ENCODE results near the gene ATRN.

ATRN gene

DNA sequence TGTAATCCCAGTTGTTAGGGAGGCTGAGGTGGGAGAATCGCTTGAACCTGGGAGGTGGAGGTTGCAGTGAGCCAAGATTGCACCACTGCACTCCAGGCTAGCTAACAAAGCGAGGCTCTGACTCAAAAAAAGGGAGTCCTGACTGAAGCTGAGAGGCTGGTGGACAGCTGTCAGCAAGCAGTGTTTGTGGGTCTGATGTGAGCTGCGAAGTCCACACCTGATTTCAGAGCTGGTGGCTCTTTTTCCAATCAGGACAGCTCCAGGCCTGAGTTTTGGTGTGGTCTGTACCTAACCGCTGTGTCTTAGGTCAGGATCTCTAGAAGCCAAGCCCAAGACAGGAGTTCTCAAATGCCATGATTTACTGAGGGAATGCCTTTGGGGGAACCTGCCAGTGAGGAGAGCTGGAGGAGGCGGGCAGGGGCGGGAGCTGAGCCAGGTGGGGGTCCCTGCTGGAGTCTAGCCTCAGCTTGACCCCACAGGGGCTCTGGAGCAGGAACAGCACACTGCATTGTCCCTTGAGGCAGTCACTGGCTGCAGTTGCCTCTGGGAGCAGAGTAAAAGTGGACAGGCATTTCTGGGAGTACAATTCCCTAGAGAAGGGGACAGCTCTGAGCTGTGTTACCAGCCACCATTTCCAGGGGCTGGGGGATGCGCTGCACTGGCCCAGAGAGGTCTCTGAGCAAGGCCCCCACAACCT is 187.3 kb downstream of the ATRN start:
- DNase-seq (ENCODE audit: low read depth): no peak

DNA sequence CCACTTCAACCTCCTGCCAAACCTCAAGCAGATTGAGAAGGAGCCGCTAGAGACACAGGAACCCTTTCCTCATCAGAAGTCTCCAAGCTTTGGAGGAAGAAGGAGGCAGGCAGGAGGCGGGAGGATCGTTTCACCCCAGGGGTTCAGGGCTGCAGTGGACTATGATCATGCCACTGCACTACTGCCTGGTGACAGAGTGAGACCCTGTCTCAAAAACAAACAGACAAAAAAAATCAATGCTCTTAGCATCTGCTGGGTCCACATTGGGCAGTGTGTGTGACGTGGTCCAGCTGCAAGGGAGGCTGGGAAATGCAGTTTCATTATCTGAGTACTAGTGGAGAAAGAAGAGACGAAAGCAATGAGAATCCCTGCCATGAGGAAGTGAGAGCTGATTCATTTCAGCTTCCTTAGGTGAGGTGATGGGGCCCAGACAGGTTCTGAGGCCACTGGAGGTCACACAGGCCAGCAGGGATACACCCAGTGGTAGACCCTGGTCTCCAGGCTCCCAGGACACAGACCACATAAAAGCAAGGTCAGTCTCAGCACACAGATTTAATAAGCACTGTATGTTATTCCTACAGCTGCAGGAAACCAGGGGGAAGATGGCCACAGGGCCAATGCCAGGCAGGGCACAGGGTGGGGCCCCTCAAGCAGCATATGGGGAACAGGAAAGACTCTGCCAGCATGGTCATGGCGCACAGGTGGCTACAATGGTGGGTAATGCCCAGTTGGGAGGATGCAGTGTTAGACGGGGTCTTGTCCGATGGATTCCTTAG is 188.1 kb downstream of the ATRN start:
- DNase-seq (ENCODE audit: low read depth): no peak

DNA sequence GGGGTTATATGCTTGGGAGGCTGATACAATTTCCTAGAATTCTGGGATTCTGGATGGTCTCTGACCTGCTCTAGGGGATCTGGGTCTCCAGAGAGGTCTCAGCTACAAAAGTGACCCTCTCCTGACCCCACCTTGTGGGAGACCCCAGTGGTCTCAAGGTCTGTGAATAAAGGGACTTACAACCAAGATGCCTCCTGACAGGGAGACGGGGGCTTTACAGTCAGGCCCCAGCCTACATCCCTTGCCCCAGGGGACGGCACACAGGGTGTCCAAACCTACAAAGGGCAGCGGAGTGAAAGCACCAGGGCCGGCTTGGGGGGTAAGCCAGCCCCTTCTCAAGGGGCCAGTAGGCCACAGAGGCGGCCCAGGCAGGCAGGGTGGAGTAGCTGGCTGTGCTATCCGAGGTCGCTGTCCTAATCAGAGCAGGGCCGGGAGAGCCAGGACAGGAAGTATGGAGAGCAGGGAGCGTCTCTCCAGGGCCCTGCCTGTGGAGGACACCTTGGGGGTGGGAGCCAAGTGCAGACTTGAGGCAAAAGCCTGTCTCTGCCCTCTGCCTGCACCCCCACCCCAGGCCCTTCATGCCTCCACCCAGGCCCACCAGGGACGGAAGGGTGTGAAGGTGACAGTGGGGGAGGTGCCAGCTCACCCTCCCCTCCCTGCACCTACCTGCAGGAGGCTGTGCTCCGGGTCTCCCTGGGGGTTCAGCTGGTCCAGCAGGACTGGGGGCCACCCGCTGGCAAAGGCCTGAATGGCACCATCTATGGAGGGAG is 188.9 kb downstream of the ATRN start:
- no peak for DNase-seq (ENCODE audit: low read depth)

DNA sequence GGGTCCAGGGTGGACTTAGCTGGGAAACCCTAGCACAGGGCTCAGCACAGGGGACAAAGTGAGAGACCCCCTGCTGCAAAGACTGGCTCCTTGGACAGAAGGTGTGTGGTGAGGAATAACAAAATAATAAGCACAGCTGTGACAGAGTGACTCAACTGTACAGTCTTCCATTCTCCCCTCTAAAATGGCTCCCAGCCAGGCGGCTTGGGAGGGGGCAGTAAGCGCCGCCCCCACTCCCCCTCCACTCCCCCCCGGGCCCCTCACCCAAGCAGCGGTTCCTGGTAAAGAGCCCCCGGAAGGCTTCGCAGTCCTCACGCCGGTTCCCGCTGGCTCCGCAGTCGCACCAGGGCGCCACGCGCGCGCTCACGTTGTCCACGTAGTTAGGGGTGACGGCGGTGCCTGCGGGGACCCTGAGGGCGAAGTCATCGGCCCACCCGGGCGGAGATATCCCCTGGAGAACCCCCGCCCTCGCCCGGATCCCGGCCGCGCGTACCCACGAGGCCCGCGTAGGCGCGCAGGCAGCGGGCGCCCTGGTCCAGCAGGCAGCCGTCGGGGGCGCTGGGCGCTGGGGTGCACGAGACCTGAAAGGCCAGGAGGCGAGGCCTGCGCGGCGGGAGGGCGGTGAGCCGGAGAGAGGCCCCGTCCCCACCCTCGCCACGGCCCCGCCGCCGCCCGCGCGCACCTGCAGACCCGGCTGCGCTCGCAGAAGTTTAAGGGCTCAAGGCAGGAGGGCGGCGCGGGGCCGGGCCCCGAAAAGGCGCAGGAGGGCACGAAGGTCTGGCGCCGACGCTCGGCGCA is 189.6 kb downstream of the ATRN start:
- DNase-seq (ENCODE audit: low read depth): no peak

DNA sequence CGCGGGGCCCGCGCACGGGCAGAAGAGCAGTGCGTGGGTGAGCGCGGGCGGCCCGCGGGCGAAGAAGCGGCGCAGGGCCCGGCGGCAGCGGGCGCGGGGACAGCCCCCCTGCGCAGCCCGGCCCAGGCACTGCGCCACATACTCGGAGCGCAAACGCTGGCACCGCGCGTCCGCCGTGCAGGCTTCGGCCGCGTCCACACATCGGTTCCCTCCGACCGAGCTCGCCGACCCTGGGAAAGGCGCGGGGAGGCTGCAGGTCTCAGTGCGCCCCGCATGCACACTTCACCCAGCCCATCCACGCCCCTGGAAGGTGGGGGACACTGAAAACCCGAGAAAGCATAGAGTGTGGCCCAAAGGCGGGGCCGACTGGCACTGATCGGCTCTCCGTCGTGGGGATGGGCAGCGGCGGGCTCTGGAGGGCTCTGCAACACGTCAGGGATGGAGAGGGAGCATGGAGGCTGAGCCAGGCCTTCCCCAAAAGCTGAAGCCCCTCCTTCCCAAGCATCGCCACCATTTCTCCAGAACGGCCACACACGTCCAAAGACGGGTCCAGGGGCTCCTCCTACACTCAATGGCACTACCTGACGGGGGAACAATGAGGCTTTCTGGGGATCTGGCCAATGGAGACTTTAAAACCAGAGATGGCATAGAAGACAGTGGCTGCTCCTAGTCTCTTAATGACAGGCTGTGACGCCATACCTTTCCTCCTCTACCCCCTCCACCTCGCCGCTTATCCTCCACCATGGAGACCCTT is 190.4 kb downstream of the ATRN start:
- no peak for DNase-seq (ENCODE audit: low read depth)

DNA sequence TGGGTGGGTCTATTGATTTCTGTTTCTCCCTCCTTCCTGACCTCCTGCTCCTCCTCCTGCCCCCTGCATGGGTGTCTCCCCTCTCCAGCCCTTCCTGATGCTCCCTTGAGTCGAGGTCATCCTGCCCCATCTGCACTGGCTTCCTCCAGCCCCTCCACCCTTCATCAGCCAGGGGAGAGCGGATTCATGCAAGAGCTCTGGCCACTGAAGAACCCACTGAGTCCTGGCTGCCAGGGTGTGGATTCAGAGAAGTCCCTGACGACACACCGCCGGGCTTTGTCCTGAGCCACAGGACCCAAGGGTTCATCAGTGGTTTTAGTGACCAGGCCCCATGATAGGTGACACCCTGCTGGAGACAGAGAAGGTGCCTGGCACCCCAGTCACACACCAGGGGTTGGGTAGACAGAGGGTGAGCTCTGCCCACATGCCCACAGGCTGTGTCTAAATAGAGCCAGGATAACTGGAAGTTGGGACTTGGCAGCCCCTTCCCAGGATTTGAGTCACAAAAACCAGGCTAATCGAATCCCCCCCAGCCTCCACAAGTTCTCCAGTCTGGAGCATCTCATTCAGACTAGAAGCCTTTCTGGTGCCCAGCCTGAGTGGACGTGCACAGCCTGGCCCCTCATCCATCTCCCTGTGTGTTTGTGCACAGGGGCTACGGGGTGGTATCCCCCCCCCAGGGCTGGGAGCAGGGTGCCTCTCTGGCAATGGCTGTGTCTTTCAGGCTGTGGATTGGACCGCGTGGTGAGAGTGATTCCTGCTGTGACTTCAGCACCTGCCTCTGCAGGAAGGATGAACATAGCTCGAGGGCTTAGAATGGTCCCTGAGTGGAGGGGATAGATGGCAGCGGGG is 191.2 kb downstream of the ATRN start:
- DNase-seq (ENCODE audit: low read depth): no peak

DNA sequence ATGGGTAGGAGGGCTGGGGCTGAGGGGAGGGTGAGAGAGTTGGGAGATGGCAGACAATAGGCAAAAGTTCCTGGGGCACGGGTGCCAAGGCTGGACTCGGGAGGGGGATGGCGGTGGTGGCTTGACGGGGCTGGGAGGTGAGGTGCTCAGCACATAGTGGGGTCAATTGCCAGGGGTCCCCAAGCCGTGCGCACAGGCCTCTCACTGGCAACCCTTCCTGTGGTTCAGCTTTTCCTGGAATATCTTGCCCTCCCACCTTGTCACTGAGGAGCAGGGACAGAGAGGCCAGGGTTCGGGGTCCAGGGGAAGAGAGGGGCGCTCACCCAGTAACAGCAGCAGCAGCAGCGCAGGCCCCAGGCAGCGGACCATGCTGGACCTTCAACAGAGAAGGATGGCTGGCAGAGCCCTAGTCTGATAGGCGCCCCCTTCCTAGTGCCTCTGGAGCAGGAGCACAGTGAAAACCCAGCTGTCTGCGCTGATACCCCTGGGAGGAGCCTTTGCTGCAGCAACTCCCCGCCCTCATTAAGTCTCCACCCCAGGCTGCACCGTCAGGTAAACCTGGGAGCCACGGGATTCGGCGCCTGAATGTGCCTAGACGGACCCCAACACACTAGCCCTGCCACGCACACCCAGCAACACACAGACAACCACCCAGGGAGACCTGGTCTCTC is 192.3 kb downstream of the ATRN start, which contains the start of gene GFRA4:
GFRA4 (minus strand) TSS at position 369 of the 671 bp plus-strand sequence; CDS start at position 369, 0 bp downstream.
- no peak for DNase-seq (ENCODE audit: low read depth)

DNA sequence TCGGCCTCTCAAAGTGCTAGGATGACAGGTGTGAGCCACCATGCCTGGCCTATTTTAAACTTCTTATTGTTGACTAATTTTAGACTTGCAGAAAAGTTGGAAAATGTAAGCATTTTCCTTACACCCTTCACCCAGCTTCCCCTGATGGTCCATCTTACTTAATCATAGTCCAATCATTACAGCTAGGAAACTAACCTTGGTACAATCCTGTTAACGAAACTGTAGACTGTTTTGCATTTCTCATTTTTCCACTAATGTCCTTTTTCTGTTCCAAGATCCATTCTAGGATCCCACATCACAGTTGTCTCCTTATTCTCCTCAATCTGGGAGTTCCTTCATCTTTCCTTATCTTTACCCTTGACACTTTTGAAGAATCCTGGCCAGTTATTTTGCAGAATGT is 193.0 kb downstream of the ATRN start:
- DNase-seq (ENCODE audit: low read depth): no peak

DNA sequence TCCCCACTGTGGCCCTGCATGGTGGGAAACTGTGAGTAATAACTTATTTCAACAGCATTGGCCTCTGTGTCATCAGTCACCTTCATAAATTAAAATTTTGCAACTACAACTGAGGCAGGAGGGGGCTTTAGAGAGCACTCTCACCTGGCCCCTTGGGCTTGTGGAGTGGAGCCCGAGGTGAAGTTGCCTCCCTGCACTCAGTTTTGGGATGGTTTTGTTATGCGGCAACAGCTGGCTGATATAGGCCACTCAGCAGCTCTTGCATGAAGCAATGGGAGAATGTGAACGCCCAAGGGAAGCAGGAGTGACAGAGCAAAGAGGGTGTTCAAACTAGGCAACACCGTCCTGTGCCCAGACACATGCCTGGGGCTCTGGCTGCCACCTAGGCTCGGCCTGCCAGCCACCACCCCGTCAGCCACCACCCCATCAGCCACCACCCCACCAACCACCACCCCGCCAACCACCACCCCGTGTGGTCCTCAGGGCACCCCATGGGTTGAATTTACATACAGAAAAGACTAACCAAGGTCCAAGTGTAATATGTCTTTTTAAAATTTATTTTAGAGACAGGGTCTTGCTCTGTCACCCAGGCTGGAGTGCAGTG is 196.7 kb downstream of the ATRN start:
- no peak for DNase-seq (ENCODE audit: low read depth)

DNA sequence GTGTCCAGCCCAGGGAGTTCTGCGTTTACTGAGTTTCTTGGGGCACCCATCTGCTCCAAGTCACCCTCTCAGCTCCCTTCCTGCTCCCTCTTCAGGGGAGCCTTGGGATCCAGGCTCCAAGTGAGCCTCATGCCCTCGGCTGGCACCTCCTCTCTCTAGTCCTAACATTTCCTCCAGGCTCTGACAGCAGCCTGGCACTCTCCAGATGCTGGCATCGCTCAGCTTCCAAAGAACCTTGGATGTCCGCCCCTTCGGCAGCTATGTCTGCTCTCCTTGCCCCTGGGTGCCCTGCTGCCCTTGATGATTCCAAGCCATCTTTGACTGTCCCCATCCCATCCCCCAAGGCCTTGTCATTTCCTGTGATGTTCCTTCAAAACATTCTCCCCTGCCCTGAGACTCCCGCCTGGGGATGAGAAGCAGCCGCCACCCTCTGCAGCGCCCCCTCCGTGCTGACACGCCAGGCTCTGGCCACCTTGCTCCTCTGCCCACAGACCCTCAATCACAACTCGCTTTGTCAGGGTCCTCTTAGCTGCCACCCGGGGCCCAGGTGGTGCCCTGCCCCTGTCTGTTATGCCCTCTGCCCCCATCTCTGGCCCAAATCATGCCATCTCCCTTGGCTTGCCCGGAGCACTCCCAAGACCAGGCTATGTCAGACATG is 199.0 kb downstream of the ATRN start:
- no peak for DNase-seq (ENCODE audit: low read depth)

DNA sequence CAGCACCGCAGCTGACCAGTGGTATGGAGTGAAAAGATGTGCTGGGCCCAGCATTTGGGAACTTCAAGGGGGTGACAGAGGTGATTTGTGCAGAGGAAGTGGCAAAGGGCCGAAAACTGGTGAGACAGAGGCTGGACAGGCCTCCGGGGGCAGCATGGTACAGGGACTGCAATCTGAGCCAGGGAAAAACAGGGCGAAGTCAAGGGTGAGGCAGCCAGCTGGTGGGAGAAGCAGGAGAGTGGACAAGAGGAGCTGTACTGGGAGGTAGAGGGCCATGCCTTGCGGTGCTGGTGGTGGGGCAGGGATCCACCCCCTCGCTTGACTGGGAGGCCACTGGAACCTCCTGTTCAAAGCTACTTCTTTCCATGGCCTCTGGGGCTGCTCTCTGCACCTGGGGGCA is 199.7 kb downstream of the ATRN start:
- DNase-seq (ENCODE audit: low read depth): no peak

DNA sequence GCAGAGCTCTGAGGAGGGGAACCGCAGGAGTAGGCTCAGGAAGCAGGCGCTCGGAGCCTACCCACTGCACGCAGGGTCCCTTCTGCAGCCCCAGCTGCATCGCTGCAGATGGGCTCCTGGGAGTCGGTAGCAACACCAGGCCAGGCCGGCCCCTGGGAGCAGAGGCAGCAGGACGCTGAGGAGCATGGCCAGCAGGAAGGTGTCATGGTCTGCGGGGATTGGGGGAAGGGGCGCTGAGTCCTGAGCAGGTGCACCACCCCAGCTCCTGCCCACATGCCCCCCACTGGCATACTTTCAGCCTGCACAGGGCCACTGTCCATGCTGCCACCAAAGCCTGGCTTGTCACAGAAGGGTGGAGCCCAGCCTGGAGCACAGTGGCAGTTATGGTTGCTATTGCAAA is 200.1 kb downstream of the ATRN start:
- no peak for DNase-seq (ENCODE audit: low read depth)

DNA sequence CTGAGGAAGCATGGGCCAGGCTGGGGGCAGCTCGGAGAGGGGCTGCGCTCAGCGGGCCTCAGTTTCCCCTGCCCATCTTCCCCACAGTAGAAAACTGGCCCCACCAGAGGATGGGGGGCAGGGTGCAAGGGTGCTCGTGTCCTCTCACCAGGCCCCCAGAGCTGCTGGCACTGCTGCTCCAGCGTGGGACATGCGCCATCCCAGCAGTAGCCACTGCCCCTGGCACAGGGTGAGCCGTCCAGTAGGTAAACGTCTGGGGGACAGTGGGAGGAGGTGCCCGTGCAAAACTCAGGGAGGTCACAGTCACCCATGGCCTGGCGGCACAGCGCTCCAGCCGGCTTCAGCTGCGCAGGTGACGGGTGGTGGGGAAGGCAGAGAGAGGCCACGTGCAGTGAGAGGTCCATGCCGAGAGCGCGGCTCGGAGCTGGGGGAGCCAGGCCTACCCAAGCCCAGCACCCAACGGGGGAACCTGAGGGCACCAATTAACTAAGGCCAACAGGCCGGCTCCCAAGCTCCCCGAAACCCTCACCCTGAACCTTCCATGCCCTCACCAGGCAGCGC is 201.2 kb downstream of the ATRN start:
- no peak for DNase-seq (ENCODE audit: low read depth)

DNA sequence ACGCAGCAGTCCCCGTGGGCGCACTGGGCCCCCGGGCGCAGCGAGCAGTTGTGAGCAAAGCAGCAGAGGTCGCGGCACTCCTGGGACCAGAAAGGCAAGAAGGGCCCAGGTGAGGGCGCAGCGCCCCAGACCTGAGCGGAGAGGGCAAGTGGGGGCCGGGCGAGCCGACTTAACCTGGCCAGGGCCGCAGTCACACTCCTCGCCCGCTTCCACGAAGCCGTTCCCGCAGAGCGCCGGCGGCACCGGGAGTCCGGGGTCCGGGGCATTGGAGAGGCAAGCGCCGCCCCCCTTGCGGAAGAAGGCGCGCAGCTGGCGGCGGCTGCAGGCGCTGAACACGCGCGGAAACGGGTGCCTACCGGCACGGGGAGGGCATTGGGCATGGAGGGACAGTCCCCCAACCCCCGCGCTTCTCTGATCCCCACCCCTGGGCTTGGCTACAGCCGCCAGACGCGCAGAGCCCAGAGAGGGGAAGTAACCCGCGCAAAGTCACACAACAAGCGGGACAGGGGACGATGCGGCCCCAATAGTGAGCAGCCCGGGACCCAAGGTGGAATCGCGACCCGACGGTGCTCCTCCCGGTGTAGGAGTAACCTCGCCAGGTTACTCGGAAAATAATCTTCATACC is 201.8 kb downstream of the ATRN start:
- DNase-seq (ENCODE audit: low read depth): no peak

DNA sequence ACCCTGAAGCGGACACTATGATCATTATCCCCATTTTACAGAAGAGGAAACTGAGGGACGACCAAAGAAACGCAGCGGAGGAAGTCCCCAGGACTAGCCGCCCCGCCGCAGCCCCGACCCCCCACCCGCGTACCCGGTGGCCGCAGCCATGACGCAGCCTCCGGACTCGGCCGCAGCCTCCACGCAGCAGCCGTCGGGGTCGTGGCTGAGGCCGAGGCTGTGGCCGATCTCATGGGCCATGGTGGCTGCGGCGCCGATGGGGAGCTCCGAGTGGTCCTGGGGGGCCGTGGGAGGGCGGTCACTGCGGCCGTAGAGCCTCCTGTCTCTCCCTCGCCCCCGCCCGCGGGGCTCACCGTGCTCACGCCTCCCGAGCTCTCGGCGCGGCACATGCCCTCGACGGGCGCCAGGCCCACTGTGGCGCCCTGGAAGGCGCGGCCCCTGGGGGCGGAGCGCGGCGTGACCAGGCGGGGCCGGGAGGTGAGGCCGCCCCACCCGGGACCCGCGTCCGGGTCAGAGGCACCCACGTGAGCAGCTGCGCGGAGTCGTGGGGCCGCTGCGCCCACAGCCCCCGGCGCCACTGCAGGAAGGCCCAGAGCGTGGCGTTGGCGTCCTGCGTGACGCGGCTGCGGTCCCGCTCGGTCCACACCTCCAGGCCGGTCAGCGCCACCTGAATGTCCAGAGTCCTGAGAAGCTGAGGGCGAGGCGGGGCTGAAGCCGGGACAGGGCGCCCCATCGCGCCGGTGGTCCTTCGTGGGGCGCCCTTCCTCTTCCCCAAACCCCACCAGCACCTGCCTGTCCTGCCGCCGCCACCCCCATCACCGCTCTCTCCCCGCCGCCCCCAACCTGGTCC is 202.6 kb downstream of the ATRN start:
- no peak for DNase-seq (ENCODE audit: low read depth)

DNA sequence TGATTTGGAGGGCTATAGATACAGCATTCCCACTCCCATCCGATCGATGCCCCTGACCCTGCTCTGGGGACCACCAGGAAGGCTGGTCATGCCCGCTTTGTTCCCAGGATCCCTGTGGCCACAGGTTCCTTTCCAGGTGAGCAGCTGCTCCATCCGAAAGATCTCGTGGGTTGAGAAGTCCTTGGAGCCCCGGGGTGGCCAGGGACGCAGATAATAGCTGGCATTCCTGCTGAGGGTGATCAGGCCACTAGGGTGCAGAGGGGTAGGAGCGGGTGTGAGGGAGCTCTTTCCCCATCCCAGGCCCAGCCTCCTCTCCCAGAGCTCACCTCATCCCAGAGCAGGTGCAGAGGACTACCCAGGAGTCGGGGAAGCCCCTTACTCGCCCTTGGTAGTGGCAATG is 203.6 kb downstream of the ATRN start:
- DNase-seq (ENCODE audit: low read depth): no peak
